ENCODE measurements around the gene IGFBP5.

Gene IGFBP5

GRCh38 chr2:216733046-216733445 is 37.7 kb upstream of the IGFBP5 start:
- H3K4me3 ChIP-seq (ENCODE audit: insufficient read depth, low read depth, low read length): no peak overlapping the region
- no peak overlapping the region for H3K27ac ChIP-seq (ENCODE audit: insufficient read depth, low read depth, low read length, poor library complexity, severe bottlenecking)
- H3K4me1 ChIP-seq (ENCODE audit: control insufficient read depth, insufficient read depth, low read length): peaks cover under 1% of the 10 kb centered on the region
- WGBS, 2 experiments: 93 to 96% methylated on average over 7 of the region's 7 CpGs
- no peaks in the 10 kb centered on the region for H3K9me3 ChIP-seq (ENCODE audit: control insufficient read depth, low read length)
- no peaks in the 10 kb centered on the region for H3K36me3 ChIP-seq (ENCODE audit: control insufficient read depth, insufficient read depth, low read length)
- H3K27me3 ChIP-seq (ENCODE audit: control insufficient read depth, insufficient read depth, low read length, poor library complexity, severe bottlenecking): no peaks in the 10 kb centered on the region

GRCh38 chr2:216732334-216732733 is 37.0 kb upstream of the IGFBP5 start:
- Histone ChIP-seq H3K27ac (ENCODE audit: insufficient read depth, low read depth, low read length, poor library complexity, severe bottlenecking) (no peak overlapping the region), H3K27me3 (ENCODE audit: control insufficient read depth, insufficient read depth, low read length, poor library complexity, severe bottlenecking) (no peaks in the 10 kb centered on the region), H3K4me1 (ENCODE audit: control insufficient read depth, insufficient read depth, low read length) (no peaks in the 10 kb centered on the region), H3K9me3 (ENCODE audit: control insufficient read depth, low read length) (no peaks in the 10 kb centered on the region), H3K36me3 (ENCODE audit: control insufficient read depth, insufficient read depth, low read length) (no peaks in the 10 kb centered on the region), H3K4me3 (ENCODE audit: insufficient read depth, low read depth, low read length) (no peak overlapping the region)
- WGBS, 2 experiments: 91% methylated on average over 7 of the region's 7 CpGs

- Histone ChIP-seq H3K36me3 (ENCODE audit: control insufficient read depth, insufficient read depth, low read length) (no peaks in the 10 kb centered on the region), H3K27ac (ENCODE audit: insufficient read depth, low read depth, low read length, poor library complexity, severe bottlenecking) (no peak overlapping the region), H3K4me1 (ENCODE audit: control insufficient read depth, insufficient read depth, low read length) (no peaks in the 10 kb centered on the region), H3K9me3 (ENCODE audit: control insufficient read depth, low read length) (no peaks in the 10 kb centered on the region), H3K4me3 (ENCODE audit: insufficient read depth, low read depth, low read length) (no peak overlapping the region), H3K27me3 (ENCODE audit: control insufficient read depth, insufficient read depth, low read length, poor library complexity, severe bottlenecking) (no peaks in the 10 kb centered on the region)
- 94 to 95% methylated on average over 5 of the region's 5 CpGs for WGBS, 2 experiments
Measured at GRCh38 chr2:216731465-216731864, 36.1 kb upstream of the IGFBP5 start.

DNA sequence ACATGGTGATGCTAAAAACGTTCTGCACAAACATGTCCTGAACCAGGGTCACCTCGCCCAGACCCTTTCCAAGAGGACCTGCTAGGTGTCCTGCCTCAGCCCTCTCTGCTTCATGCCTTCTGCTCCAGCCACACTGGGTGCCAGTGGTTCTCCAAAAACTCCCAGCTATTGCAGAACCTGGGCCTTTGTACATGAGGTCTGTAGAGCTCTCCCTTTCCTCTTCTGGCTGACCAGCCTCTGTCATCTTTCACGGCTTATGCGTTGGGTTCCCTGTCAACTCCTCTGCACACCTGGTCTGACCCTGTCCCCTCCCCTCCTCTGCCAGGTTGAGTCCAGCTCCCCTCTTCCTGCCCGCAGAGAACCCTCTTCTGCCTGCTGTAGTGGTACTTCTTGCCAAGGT is 35.5 kb upstream of the IGFBP5 start:
- no peaks in the 10 kb centered on the region for H3K27me3 ChIP-seq (ENCODE audit: control insufficient read depth, insufficient read depth, low read length, poor library complexity, severe bottlenecking)
- no peaks in the 10 kb centered on the region for H3K4me1 ChIP-seq (ENCODE audit: control insufficient read depth, insufficient read depth, low read length)
- 89 to 94% methylated on average over 5 of the region's 5 CpGs for WGBS, 2 experiments
- H3K9me3 ChIP-seq (ENCODE audit: control insufficient read depth, low read length): no peaks in the 10 kb centered on the region
- no peak overlapping the region for H3K27ac ChIP-seq (ENCODE audit: insufficient read depth, low read depth, low read length, poor library complexity, severe bottlenecking)
- no peaks in the 10 kb centered on the region for H3K36me3 ChIP-seq (ENCODE audit: control insufficient read depth, insufficient read depth, low read length)
- H3K4me3 ChIP-seq (ENCODE audit: insufficient read depth, low read depth, low read length): no peak overlapping the region

DNA sequence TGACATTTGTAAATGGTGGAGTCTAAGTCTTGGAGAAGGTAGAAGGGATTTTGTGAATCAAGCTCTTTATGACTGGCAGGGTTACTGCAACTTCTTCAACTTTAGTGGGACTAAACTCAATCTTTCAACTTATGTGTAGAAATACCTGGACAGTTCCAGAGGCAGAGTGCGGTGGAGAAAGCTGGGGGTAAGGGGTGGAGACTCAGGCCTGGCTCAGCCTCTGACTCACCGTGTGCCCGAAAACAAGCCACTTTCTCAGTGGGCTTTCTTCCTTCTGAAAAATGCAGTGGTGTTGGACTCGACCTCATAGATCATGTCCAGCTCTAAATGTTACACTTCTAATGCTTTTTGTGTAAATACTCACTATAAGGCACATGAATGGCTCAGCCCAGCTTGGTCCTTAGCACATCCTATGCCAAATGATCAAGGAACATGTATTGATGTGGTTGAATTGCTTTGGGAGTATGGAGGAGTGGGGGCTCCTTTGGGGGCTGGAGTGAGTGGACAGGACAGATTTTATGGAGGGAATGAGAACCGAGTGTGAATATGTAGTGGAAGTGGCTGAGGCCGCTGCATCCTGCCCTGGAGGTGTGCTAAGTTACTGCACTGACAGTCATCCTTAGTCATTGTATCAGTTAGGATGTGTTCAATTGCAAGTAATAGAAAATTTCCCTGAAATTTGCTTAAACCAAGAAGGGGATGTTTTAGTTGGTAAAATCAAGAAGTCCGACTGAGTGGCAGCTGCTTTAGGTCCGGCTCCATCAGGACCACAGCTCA is 32.2 kb upstream of the IGFBP5 start:
- Histone ChIP-seq H3K4me3 (ENCODE audit: insufficient read depth, low read depth, low read length) (no peak overlapping the region), H3K36me3 (ENCODE audit: control insufficient read depth, insufficient read depth, low read length) (no peaks in the 10 kb centered on the region), H3K27ac (ENCODE audit: insufficient read depth, low read depth, low read length, poor library complexity, severe bottlenecking) (no peak overlapping the region), H3K4me1 (ENCODE audit: control insufficient read depth, insufficient read depth, low read length) (no peaks in the 10 kb centered on the region), H3K27me3 (ENCODE audit: control insufficient read depth, insufficient read depth, low read length, poor library complexity, severe bottlenecking) (no peaks in the 10 kb centered on the region), H3K9me3 (ENCODE audit: control insufficient read depth, low read length) (no peaks in the 10 kb centered on the region)
- whole genome bisulfite sequencing, 2 experiments: 91 to 92% methylated on average over 8 of the region's 8 CpGs

- no peaks in the 10 kb centered on the region for H3K36me3 ChIP-seq (ENCODE audit: control insufficient read depth, insufficient read depth, low read length)
- 92 to 93% methylated on average over 4 to 5 of the region's 5 CpGs for whole genome bisulfite sequencing, 2 experiments
- no peaks in the 10 kb centered on the region for H3K27me3 ChIP-seq (ENCODE audit: control insufficient read depth, insufficient read depth, low read length, poor library complexity, severe bottlenecking)
- no peak overlapping the region for H3K4me3 ChIP-seq (ENCODE audit: insufficient read depth, low read depth, low read length)
- no peak overlapping the region for H3K27ac ChIP-seq (ENCODE audit: insufficient read depth, low read depth, low read length, poor library complexity, severe bottlenecking)
- H3K4me1 ChIP-seq (ENCODE audit: control insufficient read depth, insufficient read depth, low read length): no peaks in the 10 kb centered on the region
- H3K9me3 ChIP-seq (ENCODE audit: control insufficient read depth, low read length): no peaks in the 10 kb centered on the region
Measured at GRCh38 chr2:216724190-216724589, 28.8 kb upstream of the IGFBP5 start.

DNA sequence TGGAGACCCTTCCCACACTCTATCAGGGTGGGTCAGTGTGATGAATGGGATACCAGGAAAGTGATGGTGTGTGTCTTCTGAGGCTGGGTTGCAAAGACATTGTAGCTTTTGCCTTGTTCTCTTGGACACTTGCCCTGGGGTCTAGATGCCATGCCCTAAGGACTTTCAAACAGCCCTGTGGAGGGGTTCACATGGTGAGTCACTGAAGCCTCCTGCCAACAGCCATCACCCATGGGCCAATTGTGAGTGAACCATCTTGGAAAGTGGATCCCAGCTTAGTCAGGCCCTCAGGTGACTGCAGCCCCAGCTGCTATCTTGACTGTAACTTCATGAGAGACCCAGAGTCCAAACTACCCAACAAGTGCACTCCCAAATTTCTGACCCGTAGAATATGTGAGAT is 25.8 kb upstream of the IGFBP5 start:
- 100% methylated on average over 1 of the region's 1 CpG; no CpG with 5 or more reads in 1 of the 2 experiments for WGBS, 2 experiments
- Histone ChIP-seq H3K4me3 (ENCODE audit: insufficient read depth, low read depth, low read length) (no peak overlapping the region), H3K36me3 (ENCODE audit: control insufficient read depth, insufficient read depth, low read length) (no peaks in the 10 kb centered on the region), H3K27ac (ENCODE audit: insufficient read depth, low read depth, low read length, poor library complexity, severe bottlenecking) (no peak overlapping the region), H3K4me1 (ENCODE audit: control insufficient read depth, insufficient read depth, low read length) (no peaks in the 10 kb centered on the region), H3K9me3 (ENCODE audit: control insufficient read depth, low read length) (no peaks in the 10 kb centered on the region), H3K27me3 (ENCODE audit: control insufficient read depth, insufficient read depth, low read length, poor library complexity, severe bottlenecking) (no peaks in the 10 kb centered on the region)

GRCh38 chr2:216720722-216721121 is 25.4 kb upstream of the IGFBP5 start:
- Histone ChIP-seq H3K4me1 (ENCODE audit: control insufficient read depth, insufficient read depth, low read length) (no peaks in the 10 kb centered on the region), H3K27me3 (ENCODE audit: control insufficient read depth, insufficient read depth, low read length, poor library complexity, severe bottlenecking) (no peaks in the 10 kb centered on the region), H3K4me3 (ENCODE audit: insufficient read depth, low read depth, low read length) (no peak overlapping the region), H3K27ac (ENCODE audit: insufficient read depth, low read depth, low read length, poor library complexity, severe bottlenecking) (no peak overlapping the region), H3K36me3 (ENCODE audit: control insufficient read depth, insufficient read depth, low read length) (no peaks in the 10 kb centered on the region), H3K9me3 (ENCODE audit: control insufficient read depth, low read length) (no peaks in the 10 kb centered on the region)
- WGBS, 2 experiments: 95 to 99% methylated on average over 4 of the region's 4 CpGs

DNA sequence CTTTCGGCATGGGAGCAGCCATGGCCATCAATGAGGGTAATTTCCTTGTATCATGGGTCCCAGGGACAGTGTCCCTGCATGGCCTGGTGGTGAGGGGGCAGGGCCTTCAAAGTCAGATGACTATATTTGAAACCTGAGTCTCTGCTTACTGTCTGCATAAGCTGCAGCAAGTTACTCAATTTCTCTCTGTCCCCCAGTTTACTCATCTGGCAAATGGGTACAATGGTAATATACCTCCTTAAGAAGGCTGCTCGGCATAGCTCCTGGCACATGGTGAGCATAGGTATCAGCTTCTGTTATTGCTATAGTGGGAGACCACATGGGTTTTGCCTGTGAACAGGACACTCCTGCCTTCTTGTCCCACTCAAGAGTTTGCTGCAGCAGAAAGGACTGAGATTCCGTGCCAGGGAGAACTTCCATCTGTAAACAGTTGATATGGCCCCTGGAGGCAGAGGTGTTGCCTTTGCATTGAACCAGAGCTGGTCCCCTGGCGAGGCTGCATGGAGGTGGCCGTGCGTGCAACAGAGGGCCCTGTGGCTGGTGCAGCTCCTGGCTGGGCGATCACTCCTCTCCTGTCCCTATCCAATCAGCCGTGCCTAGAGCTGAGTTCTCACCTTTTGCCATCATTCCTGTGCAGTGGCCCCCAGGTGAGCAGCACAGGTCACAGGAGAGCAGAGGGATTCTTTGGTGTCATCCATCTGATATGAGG is 22.7 kb upstream of the IGFBP5 start:
- 93 to 97% methylated on average over 8 of the region's 8 CpGs for WGBS, 2 experiments
- H3K4me3 ChIP-seq (ENCODE audit: insufficient read depth, low read depth, low read length): no peak overlapping the region
- H3K4me1 ChIP-seq (ENCODE audit: control insufficient read depth, insufficient read depth, low read length): no peaks in the 10 kb centered on the region
- H3K36me3 ChIP-seq (ENCODE audit: control insufficient read depth, insufficient read depth, low read length): no peaks in the 10 kb centered on the region
- no peaks in the 10 kb centered on the region for H3K9me3 ChIP-seq (ENCODE audit: control insufficient read depth, low read length)
- H3K27ac ChIP-seq (ENCODE audit: insufficient read depth, low read depth, low read length, poor library complexity, severe bottlenecking): no peak overlapping the region
- H3K27me3 ChIP-seq (ENCODE audit: control insufficient read depth, insufficient read depth, low read length, poor library complexity, severe bottlenecking): no peaks in the 10 kb centered on the region

GRCh38 chr2:216717491-216717901 is 22.1 kb upstream of the IGFBP5 start:
- H3K27me3 ChIP-seq (ENCODE audit: control insufficient read depth, insufficient read depth, low read length, poor library complexity, severe bottlenecking): no peaks in the 10 kb centered on the region
- no peak overlapping the region for H3K27ac ChIP-seq (ENCODE audit: insufficient read depth, low read depth, low read length, poor library complexity, severe bottlenecking)
- 47 to 54% methylated on average over 4 of the region's 4 CpGs for WGBS, 2 experiments
- no peak overlapping the region for H3K4me3 ChIP-seq (ENCODE audit: insufficient read depth, low read depth, low read length)
- H3K36me3 ChIP-seq (ENCODE audit: control insufficient read depth, insufficient read depth, low read length): no peaks in the 10 kb centered on the region
- no peaks in the 10 kb centered on the region for H3K9me3 ChIP-seq (ENCODE audit: control insufficient read depth, low read length)
- no peaks in the 10 kb centered on the region for H3K4me1 ChIP-seq (ENCODE audit: control insufficient read depth, insufficient read depth, low read length)
